ENCODE data around the gene ZDHHC14. TPM values are rescaled to one million over a fixed set of nuclear protein-coding genes. Genes with fewer than 3 reads are reported as not detected.

The ZDHHC14 gene
- total RNA-seq, 6 experiments from 2014 or later, result 5.2 to 6.7 (median 6.0) TPM

DNA sequence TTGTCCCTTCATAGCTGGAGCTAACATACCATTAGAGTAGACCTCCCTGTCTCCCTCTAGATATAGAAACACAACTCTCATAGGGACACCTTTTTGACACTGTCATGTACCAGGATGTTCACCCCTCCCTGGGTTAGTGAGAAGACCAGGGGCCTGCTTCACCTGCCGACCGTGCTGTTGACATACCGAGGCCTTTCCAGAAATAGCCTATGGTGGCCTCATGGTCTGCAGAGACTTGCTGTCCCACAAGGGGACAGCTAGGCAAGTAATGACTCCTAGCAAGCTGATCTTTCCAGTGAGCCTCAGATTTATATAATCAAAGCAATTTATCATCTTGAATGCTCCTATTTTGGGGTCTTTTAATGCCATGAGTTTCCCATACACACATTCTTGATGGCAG lies 15.0 kb downstream of the ZDHHC14 start:
- no peak for DNase-seq
- Mint-ChIP-seq H3K27ac (no peak overlapping the region), H3K9me3 (peaks cover 7% of the 10 kb centered on the region), H3K27me3 (ENCODE audit: insufficient read depth) (no peaks in the 10 kb centered on the region; the same call in 1 of the 2 replicates), H3K36me3 (ENCODE audit: low read depth) (peaks cover 8% of the 10 kb centered on the region), H3K4me3 (no peak overlapping the region), H3K4me1 (ENCODE audit: low read depth) (no peaks in the 10 kb centered on the region)
- TF ChIP-seq, protein P1, sequence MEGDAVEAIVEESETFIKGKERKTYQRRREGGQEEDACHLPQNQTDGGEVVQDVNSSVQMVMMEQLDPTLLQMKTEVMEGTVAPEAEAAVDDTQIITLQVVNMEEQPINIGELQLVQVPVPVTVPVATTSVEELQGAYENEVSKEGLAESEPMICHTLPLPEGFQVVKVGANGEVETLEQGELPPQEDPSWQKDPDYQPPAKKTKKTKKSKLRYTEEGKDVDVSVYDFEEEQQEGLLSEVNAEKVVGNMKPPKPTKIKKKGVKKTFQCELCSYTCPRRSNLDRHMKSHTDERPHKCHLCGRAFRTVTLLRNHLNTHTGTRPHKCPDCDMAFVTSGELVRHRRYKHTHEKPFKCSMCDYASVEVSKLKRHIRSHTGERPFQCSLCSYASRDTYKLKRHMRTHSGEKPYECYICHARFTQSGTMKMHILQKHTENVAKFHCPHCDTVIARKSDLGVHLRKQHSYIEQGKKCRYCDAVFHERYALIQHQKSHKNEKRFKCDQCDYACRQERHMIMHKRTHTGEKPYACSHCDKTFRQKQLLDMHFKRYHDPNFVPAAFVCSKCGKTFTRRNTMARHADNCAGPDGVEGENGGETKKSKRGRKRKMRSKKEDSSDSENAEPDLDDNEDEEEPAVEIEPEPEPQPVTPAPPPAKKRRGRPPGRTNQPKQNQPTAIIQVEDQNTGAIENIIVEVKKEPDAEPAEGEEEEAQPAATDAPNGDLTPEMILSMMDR (IDR thresholded peaks at IDR 0.05), result no peak

DNA sequence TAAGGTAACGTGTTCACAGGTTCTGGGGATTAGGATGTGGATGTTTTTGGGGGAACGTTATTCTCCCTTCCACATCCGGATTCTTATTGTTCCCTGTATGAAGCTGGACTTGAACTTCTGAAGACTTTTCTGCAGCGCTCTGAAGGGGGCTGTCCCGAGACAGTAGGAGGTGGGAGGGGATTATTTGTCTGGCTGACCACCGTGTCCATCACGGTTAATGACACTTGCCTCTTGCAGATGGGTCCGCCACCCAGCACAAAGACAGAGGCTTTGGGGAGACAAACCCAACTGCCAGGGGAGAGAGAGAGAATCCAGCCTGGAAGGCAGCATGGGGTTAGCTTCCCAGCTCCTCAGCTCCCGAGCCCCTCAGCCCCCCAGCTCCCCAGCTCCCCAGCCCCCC lies 16.7 kb downstream of the ZDHHC14 start:
- Mint-ChIP-seq H3K4me3 (no peak overlapping the region), H3K9me3 (no peaks in the 10 kb centered on the region), H3K27me3 (ENCODE audit: insufficient read depth) (no peaks in the 10 kb centered on the region; the same call in 1 of the 2 replicates), H3K36me3 (ENCODE audit: low read depth) (no peaks in the 10 kb centered on the region), H3K4me1 (ENCODE audit: low read depth) (no peaks in the 10 kb centered on the region), H3K27ac (no peak overlapping the region)
- no peak for DNase-seq
- TF ChIP-seq, protein P1 (IDR thresholded peaks at IDR 0.05), result no peak

DNA sequence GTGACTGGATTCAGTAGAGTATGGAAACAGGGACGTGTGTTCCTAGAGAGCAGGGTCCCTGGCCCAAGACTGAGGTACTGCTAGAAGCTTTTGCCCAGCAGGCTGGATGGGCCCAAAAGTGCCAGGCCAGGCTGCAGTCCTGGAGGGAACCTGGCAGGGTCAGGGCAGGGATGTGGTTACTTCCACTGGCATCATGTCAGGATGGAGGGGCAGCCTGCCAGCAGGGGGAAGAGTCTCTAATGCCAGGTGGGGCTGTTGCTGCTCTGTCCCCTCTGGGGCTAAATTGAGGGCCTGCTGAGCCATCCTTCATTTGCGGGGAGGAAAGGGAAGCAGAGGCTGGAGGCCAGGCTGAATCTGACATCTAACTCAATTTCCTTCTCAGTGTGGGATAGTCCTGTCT lies 17.2 kb downstream of the ZDHHC14 start:
- H3K9me3 Mint-ChIP-seq, result no peaks in the 10 kb centered on the region
- DNase-seq, result no peak
- no peak overlapping the region for H3K4me3 Mint-ChIP-seq
- no peaks in the 10 kb centered on the region for H3K4me1 Mint-ChIP-seq (ENCODE audit: low read depth)
- no peaks in the 10 kb centered on the region; the same call in 1 of the 2 replicates for H3K27me3 Mint-ChIP-seq (ENCODE audit: insufficient read depth)
- TF ChIP-seq, protein P1 (IDR thresholded peaks at IDR 0.05), result no peak
- no peak overlapping the region for H3K27ac Mint-ChIP-seq
- H3K36me3 Mint-ChIP-seq (ENCODE audit: low read depth), result no peaks in the 10 kb centered on the region

GRCh38 chr6:157400676-157401075 lies 19.7 kb downstream of the ZDHHC14 start:
- Mint-ChIP-seq H3K36me3 (ENCODE audit: low read depth) (no peaks in the 10 kb centered on the region), H3K4me3 (no peak overlapping the region), H3K4me1 (ENCODE audit: low read depth) (peaks cover under 1% of the 10 kb centered on the region), H3K27ac (no peak overlapping the region), H3K27me3 (ENCODE audit: insufficient read depth) (no peaks in the 10 kb centered on the region; the same call in 1 of the 2 replicates), H3K9me3 (no peaks in the 10 kb centered on the region)
- TF ChIP-seq, protein P1 (IDR thresholded peaks at IDR 0.05), result no peak
- DNase-seq, result no peak

- DNase-seq, result no peak
- Mint-ChIP-seq H3K4me3 (no peak overlapping the region), H3K27ac (no peak overlapping the region)
Observed at GRCh38 chr6:157401734-157402338, 20.8 kb downstream of the ZDHHC14 start.

More at GRCh38 chr6:157401734-157402338, 20.8 kb downstream of the ZDHHC14 start:
- H3K4me1 Mint-ChIP-seq (ENCODE audit: low read depth), result peaks cover 7% of the 10 kb centered on the region
- no peaks in the 10 kb centered on the region; the same call in 1 of the 2 replicates for H3K27me3 Mint-ChIP-seq (ENCODE audit: insufficient read depth)
- TF ChIP-seq, protein P1 (IDR thresholded peaks at IDR 0.05), result no peak
- H3K36me3 Mint-ChIP-seq (ENCODE audit: low read depth), result no peaks in the 10 kb centered on the region
- no peaks in the 10 kb centered on the region for H3K9me3 Mint-ChIP-seq

Measured in HFFc6 (cell line).